Stimulated activated CD4-positive, alpha-beta T cell treated with anti-CD3 and anti-CD28 coated beads, Interleukin-1b, Interleukin-23, amount 100 ng/mL, for 24 hours (primary cell): ENCODE data around the gene SYMPK.
A peak's percentile ranks its signal among the peaks of the same experiment; 100 is the strongest.

Experiments used
- DNase-seq, 4 experiments: peaks; one replicate each; pipeline ENCODE4 v3.0.0-alpha.2; 2020; ENCODE audit warnings: low read depth in 4 of 4, low spot score in 1 of 4

The SYMPK gene

GRCh38 chr19:45886427-45887199 is 23.7 kb upstream of the SYMPK start:
- peak; percentile 65 to 83 (median 74) for DNase-seq

GRCh38 chr19:45885556-45886426 is 22.8 kb upstream of the SYMPK start, which contains the start of gene IRF2BP1:
TSS of gene IRF2BP1 (minus strand) at chr19:45886141. CDS start at chr19:45885774, 367 bp downstream.
- DNase-seq = peak; percentile 71 to 81 (median 79)

GRCh38 chr19:45884682-45885555 is 22.0 kb upstream of the SYMPK start:
- no peak for DNase-seq

GRCh38 chr19:45883881-45884681 is 21.1 kb upstream of the SYMPK start:
- no peak for DNase-seq

- DNase-seq = no peak
These were observed 20.6 kb upstream of the SYMPK start for GRCh38 chr19:45883586-45883880.

- peak; percentile 68 to 82 (median 73) for DNase-seq
These were observed 20.0 kb upstream of the SYMPK start for GRCh38 chr19:45882652-45883585.

- no peak for DNase-seq
These were observed 19.1 kb upstream of the SYMPK start for GRCh38 chr19:45881909-45882528.

- DNase-seq = no peak
These were observed 18.3 kb upstream of the SYMPK start for GRCh38 chr19:45881082-45881908.

GRCh38 chr19:45879971-45880370 is 17.0 kb upstream of the SYMPK start:
- no peak for DNase-seq

- no peak for DNase-seq
These were observed 16.1 kb upstream of the SYMPK start for GRCh38 chr19:45879055-45879454.

GRCh38 chr19:45878043-45878794 is 15.3 kb upstream of the SYMPK start:
- DNase-seq = no peak

GRCh38 chr19:45876411-45877197 is 13.7 kb upstream of the SYMPK start:
- DNase-seq = no peak

- no peak for DNase-seq
These were observed 13.1 kb upstream of the SYMPK start for GRCh38 chr19:45876161-45876410.

GRCh38 chr19:45874620-45874966 is 11.6 kb upstream of the SYMPK start:
- no peak for DNase-seq

- DNase-seq = no peak
These were observed 10.3 kb upstream of the SYMPK start for GRCh38 chr19:45873219-45873772.

- DNase-seq = no peak
These were observed 9.4 kb upstream of the SYMPK start for GRCh38 chr19:45872095-45872919.
